ENCODE results near the gene PRKCH.

PRKCH gene

GRCh38 chr14:61598980-61599379 is 277.6 kb downstream of the PRKCH start:
- in situ Hi-C loops (cut with MboI; ENCODE audit: low sequenced_read_pairs), result no loop called here

DNA sequence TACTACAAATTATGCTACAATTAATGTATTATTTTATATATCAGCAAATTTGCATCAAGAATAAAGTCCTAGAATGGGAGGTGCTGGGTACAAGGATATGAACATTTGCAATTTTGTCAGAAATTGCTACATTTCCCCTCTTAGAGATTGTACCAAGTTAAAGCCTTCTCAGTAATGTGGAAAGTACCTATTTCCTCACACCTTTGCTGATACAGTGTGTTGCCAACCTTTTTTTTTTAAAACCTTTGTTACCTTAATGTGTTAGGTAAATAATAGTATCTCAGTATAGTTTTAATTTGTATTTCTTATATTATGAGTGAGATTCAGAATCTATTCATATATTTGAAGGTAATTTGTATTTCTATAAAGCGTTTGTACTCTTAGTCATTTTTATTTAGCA is 278.6 kb downstream of the PRKCH start:
- in situ Hi-C loops (cut with MboI; ENCODE audit: low sequenced_read_pairs), result no loop called here
